Nephron progenitor cell (in vitro differentiated cells): ENCODE results near the gene PPP6R3.

Experiments
- DNase-seq: peaks from one replicate; pipeline ENCODE4 v3.0.0; 2021
- H3K27ac Mint-ChIP-seq: 2 replicates; pipeline ENCODE4 v1.8.0; 2021; ENCODE audit warnings: mild to moderate bottlenecking, moderate library complexity, mixed read lengths
- H3K27me3 Mint-ChIP-seq: 2 replicates; pipeline ENCODE4 v1.8.0; 2021; ENCODE audit warnings: mild to moderate bottlenecking, low read depth, mixed read lengths; ENCODE audit not compliant: poor library complexity
- H3K36me3 Mint-ChIP-seq: 2 replicates; pipeline ENCODE4 v1.8.0; 2021; ENCODE audit warnings: low read depth, mixed read lengths
- H3K4me1 Mint-ChIP-seq: 2 replicates; pipeline ENCODE4 v1.8.0; 2021; ENCODE audit warnings: mixed read lengths
- H3K4me3 Mint-ChIP-seq: 2 replicates; pipeline ENCODE4 v1.8.0; 2021; ENCODE audit warnings: mild to moderate bottlenecking, moderate library complexity, mixed read lengths
- H3K9me3 Mint-ChIP-seq: 2 replicates; pipeline ENCODE4 v1.8.0; 2021; ENCODE audit warnings: mild to moderate bottlenecking, moderate library complexity, mixed read lengths
- CTCF ChIP-seq: fragments of 200-600 bp; sonication (generic); IDR thresholded peaks from 2 replicates; pipeline ENCODE4 v1.5.0; 2021; ENCODE audit warnings: antibody characterized with exemption

The PPP6R3 gene

GRCh38 chr11:68521969-68522652 is 61.6 kb downstream of the PPP6R3 start:
- Mint-ChIP-seq H3K27ac (no peak overlapping the region), H3K9me3 (no peaks in the 10 kb centered on the region), H3K36me3 (peaks cover 88% of the 10 kb centered on the region), H3K27me3 (no peaks in the 10 kb centered on the region), H3K4me3 (no peak overlapping the region), H3K4me1 (peaks cover 29% of the 10 kb centered on the region)
- DNase-seq = no peak
- no peak for TF ChIP-seq CTCF

GRCh38 chr11:68523033-68523432 is 62.5 kb downstream of the PPP6R3 start:
- no peak overlapping the region for H3K4me3 Mint-ChIP-seq
- no peaks in the 10 kb centered on the region for H3K9me3 Mint-ChIP-seq
- peaks cover 92% of the 10 kb centered on the region for H3K36me3 Mint-ChIP-seq
- H3K27me3 Mint-ChIP-seq = no peaks in the 10 kb centered on the region
- TF ChIP-seq CTCF = no peak
- H3K27ac Mint-ChIP-seq = peak overlapping the region; percentile 40
- no peak for DNase-seq
- H3K4me1 Mint-ChIP-seq = peaks cover 38% of the 10 kb centered on the region

GRCh38 chr11:68523743-68524142 is 63.2 kb downstream of the PPP6R3 start:
- peaks cover 93% of the 10 kb centered on the region for H3K36me3 Mint-ChIP-seq
- H3K9me3 Mint-ChIP-seq = no peaks in the 10 kb centered on the region
- no peaks in the 10 kb centered on the region for H3K27me3 Mint-ChIP-seq
- TF ChIP-seq CTCF = no peak
- DNase-seq = no peak
- H3K4me3 Mint-ChIP-seq = no peak overlapping the region
- peak overlapping the region; percentile 56 for H3K27ac Mint-ChIP-seq
- peaks cover 45% of the 10 kb centered on the region for H3K4me1 Mint-ChIP-seq

DNA sequence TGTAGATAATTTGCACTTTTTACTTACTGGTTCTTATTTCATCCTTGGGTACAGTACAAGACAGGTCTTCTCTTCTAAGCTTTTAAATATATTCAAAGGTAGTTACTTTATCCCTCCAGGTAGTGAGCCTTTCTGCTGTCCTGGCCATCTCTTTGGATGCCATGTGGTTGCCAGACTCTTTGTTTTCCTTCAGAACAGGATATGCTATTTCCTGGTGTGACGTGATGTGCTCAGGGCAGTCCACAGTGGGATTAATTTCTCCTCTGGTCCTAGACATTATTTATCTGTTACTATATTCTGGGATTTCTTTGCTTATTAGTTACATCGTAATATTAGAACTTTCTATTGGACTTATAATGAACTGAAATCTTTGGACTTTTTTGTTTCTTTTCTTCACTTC is 63.7 kb downstream of the PPP6R3 start:
- Mint-ChIP-seq H3K4me1 (peaks cover 48% of the 10 kb centered on the region), H3K27me3 (no peaks in the 10 kb centered on the region), H3K27ac (no peak overlapping the region), H3K36me3 (peaks cover 90% of the 10 kb centered on the region), H3K9me3 (no peaks in the 10 kb centered on the region), H3K4me3 (no peak overlapping the region)
- no peak for DNase-seq
- no peak for TF ChIP-seq CTCF

GRCh38 chr11:68524681-68525080 is 64.1 kb downstream of the PPP6R3 start:
- Mint-ChIP-seq H3K9me3 (no peaks in the 10 kb centered on the region), H3K27me3 (no peaks in the 10 kb centered on the region), H3K4me1 (peaks cover 48% of the 10 kb centered on the region), H3K36me3 (peaks cover 90% of the 10 kb centered on the region), H3K27ac (peak overlapping the region; percentile 33), H3K4me3 (no peak overlapping the region)
- no peak for DNase-seq
- no peak for TF ChIP-seq CTCF

- Mint-ChIP-seq H3K27ac (no peak overlapping the region), H3K27me3 (no peaks in the 10 kb centered on the region), H3K4me3 (no peak overlapping the region), H3K4me1 (peaks cover 48% of the 10 kb centered on the region), H3K36me3 (peaks cover 90% of the 10 kb centered on the region), H3K9me3 (no peaks in the 10 kb centered on the region)
- no peak for DNase-seq
- no peak for TF ChIP-seq CTCF
Observed at GRCh38 chr11:68525336-68525735, 64.8 kb downstream of the PPP6R3 start.
